ENCODE data around the gene PTGDR2.
"Not testable (repeated sequence)": the region's sequence is repeated elsewhere in the genome, so short reads cannot be mapped to it uniquely, and the experiment has no call there.

The PTGDR2 gene

DNA sequence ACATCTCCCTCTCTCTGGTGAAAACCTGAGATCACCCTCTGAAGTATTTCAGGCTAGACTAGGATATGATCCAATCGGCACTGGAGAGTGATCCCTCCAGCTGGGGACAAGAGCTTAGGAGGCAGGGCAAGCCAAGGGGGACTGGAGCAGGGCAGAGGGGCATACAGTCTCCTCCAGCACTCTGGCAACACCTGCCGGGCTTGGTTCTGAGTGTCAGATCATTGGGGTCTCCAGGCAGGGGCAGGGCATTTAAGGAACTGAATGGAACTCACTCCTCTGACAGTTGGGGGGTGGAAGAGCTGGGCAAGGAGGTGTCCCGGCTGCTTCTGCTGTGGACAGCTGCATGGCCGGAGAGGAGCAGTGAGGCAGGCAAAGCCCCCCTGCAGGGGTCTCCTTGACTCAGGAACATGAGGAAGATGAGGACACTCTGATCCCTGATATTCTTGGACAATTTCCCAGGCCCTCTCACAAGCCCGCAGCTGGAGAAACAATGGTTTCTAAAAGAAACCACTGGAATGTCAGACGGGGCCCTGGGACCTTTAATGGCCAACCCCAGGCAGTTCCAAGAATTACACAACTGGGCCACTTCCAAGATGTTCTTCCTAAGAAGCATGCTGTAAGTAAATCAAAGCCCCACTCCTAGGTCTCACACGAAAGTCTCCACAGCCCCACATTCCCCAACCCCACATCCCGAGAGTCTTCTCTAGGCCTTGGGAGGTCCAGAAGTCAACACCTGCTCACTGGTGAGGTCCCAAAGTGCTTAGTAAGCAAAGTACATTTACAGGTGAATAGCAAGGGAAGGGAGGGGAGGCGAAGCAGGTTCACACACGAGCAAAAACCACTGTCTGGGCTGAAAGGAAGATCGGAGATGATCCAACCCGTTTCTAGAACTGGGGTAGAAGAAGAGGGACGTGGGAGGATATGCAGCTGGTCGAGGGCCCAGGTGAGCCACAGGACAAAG is 15.0 kb downstream of the PTGDR2 start:
- peak; percentile 91 for DNase-seq

DNA sequence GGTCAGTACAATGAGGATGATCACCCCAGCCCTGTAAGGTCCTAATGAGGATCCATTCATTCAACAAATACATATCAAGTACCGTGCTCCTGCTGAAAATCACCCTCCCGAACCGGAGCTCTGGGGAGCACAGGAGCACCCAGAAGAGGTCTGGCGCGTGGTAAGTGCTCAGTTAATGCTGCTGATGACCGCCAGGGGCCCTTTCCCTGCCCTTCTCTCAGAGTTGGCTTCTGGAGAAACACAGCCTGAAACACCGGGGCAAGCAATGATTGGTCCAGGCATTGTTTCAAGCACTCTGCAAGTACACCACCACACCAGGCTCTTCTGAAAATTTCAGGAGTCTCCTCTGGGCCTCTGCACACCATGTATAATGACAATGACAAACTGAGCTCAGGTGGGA is 17.6 kb downstream of the PTGDR2 start:
- DNase-seq, result no peak

DNA sequence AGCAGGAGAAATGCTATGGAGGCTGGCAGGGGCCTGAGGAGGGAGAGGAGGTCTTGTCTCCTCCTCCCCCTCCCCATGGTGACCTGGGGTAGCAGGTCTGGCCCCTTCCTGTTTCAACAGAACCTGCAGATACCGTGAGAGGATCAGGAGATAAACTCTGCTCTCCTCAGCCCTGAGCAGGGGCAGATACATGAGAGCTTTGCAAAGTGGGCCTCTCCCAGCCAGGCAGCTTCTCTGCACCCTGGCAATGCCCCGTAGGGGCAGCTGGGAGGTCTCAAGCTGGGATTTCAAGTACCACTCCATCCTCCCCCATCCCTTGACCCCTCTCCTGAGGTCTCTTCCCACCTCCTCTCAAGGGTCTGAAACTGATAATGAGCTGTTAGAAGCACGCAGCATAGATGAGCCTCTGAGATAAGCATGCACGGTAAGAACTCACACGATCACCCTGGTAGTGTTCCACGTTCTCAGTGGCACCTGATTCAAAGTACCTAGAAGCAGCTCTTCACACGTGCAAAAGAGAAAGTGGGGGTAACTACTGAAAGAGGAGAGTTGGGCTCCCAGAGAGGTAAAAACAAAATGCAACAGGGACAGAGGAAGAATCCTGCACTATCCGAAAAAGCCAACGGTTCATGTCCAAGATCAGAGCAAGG is 18.8 kb downstream of the PTGDR2 start:
- no peak for DNase-seq

DNA sequence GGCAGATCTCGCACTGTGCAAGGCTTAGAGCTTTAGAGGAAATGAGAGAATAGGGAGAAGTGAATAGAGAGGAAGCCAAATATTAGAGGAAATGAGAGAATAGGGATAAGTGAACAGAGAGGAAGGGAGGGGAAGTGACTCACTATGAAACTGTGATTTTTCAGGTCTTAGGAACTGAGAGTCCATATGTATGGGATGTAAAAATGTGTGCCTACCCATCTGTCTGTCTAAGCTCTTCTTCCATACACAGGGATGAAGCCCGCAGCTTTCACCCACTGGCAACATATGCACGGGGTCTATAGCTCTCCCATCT is 20.3 kb downstream of the PTGDR2 start:
- DNase-seq, result no peak

DNA sequence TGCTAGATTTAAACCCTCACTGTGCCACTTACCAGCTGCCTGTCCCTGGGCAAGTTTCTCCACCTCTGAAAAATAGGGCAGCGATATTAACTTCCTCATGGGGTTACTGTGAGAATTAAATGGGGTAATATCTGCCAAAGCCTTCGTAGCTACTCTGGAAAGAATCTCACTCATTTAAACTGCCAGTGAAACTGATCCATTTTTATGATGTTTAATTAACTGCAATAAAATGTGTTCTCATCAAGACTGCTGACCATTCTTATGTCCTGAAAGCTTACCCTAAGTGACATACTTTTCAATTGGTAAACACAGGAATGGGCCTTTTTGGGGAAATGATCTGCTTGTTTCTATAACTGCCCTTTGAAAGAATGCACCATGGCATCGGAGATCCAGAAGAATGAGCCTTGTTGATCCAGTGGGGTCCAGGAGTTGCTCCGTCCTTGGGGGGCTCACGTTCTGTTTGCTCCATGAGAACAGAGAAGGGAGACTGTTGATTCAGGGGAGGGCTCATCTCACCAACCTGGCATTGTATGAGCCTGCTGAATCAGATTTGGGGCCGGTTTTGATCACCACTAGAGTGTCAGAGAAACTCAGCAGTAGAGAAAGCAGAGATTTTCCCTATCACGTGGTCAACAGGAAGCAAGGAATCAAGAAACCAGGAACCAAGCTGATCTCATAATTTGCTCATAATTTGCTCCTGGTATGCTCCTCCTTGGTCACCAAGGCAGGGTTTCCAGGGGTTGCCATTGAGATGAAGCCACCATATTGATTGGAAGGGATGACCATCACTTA is 20.8 kb downstream of the PTGDR2 start:
- no peak for DNase-seq

DNA sequence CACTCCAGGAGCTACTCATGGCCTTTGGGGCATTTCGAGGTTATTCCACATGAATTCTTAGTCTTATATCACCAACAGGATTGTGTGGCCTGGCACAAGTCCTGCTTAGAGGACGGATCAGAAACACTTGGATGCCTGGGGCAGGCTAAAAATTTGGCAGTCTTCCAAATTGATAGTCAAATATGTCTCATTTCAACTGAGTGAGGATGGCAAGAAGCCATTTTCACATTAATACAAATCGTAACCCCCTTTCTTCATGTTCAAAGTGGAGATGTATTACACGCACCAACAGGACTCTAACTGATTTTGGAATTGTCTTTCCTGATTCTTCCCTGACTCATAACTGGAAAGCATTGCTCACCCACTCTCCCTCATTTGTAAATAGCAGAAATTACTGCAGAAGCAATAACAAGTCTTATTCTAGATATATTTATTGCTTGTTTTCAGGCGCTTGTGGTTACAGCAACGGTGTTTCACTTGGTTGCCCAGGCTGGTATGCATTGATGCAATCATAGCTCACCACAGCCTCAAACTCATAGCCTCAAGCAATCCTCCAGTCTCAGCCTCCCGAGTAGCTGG is 24.2 kb downstream of the PTGDR2 start:
- DNase-seq, result peak; percentile 7

DNA sequence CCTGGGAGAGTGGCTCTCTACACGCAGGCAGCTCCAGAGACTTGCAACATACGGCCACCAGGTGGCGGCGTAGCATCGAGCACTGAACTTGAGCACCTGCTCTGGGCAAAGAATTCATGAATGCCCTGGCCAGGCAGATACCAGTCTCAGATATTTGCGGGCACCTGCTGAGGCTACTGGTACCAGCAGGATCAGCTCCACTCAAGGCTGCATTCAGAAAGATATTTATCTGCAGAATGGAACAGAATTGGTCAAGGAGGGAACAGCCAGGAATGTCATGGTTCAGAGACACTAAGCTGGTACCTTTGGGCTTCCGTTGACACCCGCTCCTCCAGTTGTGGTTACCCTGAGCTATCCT is 24.6 kb downstream of the PTGDR2 start:
- DNase-seq, result peak; percentile 62

DNA sequence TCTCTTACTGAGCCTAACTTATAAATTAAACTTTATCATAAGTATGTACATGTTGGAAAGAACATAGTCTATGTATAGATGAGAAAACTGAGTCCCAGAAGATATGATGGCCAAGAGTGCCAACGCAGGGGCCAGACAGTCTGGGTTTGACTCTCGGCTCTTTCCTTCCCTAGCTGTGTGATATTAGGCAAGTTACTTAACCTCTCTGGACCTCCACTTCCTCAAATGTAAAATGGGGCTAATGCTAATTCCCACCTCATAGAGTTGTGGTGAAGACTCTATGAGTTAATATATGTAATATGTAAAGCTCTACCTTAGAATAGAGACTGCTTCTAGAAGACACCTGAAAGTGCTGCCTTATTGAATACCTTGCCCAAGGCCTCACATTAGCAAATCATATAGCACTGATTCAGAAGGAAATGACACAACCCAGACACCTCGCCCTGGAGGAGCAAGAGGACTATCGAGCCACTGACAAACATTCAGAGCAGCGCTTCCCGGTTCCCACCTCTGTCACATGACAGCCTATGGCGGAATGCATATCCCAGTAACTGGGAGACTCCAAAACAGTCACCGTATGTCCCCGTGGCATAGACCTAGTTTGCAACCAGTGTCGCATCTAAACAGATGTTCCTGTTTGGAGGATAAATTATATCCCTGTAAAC is 25.1 kb downstream of the PTGDR2 start:
- DNase-seq, result no peak

DNA sequence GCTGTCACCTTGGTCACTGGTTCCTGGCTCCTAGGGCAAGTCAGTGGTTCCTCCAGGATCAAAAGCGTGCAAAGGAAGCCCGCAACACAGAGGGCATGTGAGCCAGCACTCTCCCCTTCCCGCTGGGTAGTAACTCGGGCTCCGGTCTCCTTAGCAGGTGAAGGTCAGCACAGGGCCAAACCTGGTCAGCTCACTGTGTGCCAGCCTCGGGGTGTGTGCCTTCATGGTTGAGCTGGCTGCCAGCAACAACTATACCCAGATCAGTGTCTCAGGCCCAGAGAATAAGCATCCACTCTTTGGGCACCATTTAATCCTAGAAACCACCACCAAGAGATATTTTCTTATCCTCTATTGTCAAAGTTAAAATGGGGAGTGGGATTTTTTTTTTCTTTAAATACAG is 30.0 kb downstream of the PTGDR2 start:
- no peak for DNase-seq

DNA sequence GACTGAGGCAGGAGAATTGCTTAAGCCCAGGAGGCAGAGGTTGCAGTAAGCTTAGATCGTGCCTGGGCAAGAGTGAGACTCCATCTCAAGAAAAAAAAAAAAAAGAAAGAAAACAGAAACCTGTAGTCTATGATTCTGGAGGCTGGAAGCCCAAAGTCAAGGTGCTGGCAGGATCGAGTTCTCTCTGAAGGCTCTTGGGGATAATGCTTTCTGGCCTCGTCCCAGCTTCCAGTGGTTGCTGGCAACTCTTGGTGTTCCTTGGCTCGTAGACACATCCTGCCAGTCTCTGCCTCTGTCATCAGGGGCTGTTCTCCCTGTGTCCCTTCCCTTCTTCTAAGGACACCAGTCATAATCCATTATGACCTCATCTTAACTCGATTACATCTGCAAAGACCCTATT is 30.6 kb downstream of the PTGDR2 start:
- no peak for DNase-seq

DNA sequence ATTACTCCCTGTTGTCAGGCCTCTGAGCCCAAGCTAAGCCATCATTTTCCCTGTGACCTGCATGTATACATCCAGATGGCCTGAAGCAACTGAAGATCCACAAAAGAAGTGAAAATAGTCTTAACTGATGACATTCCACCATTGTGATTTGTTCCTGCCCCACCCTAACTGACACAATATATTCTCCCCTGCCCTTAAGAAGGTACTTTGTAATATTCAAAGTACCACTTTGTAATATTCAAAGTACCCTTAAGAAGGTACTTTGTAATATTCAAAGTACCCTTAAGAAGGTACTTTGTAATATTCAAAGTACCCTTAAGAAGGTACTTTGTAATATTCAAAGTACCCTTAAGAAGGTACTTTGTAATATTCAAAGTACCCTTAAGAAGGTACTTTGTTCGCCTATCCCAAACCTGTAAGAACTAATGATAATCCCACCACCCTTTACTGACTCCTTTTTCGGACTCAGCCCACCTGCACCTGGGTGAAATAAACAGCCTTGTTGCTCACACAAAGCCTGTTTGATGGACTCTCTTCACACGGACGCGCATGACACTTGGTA is 31.9 kb downstream of the PTGDR2 start:
- not testable (repeated sequence) for DNase-seq

DNA sequence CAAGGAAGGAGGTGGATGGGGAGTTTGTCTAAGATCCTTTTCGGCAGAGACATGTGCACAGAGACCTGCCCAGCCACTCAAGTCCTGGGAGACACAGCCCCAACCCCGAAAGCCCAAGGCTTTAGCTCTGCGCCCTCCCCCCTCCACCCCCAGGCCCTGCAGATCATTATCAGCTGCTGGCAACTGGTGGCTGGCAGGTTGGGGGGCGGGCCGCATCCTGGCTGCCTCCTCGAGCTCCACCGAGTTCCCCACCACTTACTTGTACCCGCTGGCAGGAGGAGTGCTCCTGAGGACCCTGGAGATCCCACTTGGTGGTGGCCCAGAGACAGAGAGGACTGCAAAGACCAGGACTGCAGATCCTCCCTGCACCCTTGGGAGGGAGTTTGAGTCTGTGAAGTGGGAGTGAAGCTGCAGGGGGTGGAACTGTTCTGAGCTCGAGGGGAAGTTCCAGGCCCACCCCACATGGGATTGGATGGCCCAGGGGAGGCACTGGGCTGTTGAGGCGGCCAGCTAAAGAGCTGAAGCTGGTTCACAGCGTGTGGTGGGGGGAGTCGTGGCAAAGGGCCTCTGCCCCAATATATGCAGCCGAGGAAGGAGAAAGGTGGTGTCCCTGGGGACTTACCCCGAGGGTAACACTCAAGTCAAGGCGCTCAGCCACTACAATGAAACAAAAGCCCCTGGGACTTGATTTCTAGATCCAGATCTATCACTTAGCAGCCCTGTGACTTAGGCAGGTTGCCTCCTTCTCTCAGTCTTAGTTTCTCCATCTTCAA is 33.7 kb downstream of the PTGDR2 start:
- DNase-seq, result no peak

DNA sequence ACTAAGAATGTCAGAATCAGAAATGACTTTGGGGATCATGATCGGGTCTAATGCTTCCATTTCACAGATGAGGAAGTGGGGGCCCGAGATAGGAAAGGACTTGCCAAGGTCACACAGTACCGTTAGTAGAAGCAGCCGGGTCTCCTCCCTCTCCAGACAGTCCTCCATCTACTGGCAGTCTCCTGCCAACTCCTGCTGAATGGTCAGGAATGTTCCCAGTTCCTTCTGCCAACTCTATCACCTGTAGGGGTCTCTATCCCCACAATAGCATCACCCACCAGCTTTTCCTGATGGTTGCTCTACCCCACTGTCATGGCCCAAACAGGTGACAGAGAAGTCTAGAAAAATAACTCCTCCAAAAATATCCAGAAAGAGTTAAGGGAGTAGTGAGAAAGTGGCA is 37.7 kb downstream of the PTGDR2 start:
- no peak for DNase-seq

DNA sequence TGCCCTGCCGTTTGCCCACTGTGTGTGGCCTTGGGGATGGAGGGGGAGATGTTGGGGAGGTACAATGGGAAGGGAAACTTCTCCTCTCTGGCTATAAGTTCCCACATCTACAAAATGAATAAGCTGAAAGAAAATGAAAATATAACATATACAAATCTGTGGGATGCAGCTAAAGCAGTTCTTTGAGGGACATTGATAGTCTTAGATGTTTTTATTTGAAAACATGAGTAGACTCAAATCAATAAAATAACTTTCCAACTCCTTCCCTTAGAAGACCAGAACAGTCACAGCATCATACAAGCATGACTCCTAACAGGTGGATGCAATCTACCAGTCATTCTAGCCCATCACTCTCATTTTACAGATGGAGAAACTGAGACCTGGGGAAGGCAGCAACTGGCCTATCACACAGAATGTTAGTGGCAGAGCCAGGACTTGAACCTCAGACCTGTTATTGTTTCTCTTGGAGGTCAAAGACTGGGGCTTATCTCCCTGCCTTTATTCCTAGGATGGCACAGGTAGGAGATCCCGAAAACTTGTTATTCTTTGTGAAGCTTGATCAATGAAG is 39.1 kb downstream of the PTGDR2 start:
- no peak for DNase-seq

DNA sequence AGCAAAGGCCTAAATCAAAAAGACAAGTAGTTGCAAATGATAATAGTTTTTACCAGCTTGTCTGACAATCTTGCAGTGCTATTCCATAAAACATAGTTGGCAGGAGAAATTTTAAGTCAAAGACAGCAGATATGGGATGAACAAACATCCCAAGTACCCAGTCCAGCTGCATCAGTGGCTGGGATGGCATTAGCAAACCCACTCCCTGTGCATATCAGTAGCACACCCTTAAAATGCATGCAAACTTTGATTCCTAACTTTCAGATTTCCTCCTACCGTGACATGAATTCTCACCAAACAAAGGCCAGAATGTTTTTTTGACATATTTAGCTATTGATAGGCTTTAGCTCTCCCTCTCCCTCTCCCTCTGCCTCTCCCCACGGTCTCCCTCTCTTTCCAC is 41.6 kb downstream of the PTGDR2 start:
- no peak for DNase-seq

DNA sequence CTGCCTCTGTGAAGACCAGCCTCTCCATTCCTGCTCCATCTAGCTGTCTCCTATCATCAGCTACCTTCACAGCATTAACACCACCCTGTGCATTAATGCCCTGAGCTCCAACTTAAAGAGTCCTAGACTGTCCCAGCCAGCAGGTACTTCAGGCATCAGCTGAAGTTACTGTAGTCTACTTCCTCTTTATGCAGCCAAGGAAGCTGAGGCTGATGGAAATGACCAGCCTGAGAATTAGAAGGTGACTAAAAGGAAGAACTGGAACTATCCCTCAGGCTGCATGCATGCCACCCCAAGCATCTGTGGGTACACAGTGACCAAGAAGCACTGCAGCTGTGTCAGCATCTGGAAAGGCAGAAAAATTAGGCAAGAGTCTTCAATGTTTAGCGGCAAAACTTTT is 42.4 kb downstream of the PTGDR2 start:
- DNase-seq, result no peak

DNA sequence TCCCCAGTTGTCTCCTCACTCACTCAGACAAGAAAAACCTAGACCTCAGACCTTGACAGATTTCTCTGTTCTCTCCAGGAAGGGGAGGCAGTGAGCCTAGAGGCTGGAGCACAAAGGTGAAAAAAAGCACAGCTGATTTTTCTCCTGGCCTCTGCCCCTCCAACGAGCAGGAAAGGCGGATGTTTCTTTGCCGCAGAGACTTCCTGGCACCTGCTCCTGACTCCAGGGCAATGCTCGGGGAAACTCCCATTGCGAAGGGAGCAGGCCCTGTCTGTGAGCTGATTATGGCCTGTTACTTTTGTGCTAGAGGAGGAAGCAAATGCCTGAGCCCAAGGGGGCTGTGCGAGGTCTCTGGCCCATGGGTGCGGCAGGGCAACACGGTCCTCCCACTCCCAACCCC is 45.2 kb downstream of the PTGDR2 start:
- no peak for DNase-seq

DNA sequence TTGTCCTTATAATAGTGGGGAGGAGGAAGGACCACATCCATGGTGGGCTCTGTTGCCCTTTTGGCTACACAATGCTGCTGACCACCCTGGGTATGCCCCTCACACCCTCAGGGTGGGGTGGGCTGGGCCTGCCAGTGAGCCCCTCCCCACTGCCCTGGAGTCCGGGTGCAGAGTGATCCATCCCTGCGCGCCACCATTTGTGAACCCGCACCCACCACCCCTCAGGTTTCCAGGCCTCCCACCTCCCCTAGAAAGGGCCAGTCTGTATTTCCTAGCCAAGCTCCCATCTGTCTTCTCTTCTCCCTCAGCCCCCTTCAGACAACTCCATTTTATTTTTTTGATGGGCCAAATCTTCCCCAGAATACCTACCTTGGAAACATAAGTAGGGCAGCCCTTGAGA is 45.6 kb downstream of the PTGDR2 start:
- no peak for DNase-seq

DNA sequence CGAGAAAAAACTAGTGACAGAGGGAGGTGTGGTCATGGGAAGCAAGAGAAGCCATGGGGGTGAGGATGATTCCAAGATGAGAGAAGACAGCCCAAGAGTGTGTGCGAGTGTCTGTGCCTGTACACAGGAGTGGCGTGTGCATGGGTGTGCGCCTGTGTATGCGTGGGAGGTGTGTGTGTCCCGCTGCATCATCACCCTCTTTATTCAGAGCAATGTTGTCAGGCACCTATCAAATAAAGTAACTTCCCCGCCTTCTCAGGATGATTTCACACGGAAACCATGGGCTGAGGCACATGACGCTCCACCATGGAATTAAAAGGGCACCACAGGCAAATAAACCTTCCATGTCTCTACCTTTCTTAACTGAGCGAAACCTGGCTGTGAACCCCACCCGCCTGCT is 46.1 kb downstream of the PTGDR2 start:
- DNase-seq, result no peak

DNA sequence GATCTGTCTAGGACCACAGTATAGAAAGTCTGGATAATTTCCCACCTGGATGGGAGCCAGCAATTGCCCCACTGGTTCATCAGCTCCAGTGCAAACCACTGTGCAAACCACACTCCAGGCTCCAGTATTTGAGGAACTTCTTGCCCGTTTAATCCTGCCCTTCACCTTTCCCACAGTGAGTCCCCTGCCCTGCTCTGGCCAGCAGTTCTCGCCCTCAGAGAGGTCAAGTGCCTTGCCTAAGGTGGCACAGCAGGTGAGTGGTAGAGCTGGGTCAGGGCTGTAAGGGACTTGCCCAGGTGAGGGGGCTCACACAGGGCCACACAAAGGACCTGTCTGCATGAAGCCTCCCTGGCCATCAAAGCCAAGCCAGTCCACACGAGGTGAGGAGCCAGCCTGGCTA is 46.5 kb downstream of the PTGDR2 start:
- DNase-seq, result no peak

DNA sequence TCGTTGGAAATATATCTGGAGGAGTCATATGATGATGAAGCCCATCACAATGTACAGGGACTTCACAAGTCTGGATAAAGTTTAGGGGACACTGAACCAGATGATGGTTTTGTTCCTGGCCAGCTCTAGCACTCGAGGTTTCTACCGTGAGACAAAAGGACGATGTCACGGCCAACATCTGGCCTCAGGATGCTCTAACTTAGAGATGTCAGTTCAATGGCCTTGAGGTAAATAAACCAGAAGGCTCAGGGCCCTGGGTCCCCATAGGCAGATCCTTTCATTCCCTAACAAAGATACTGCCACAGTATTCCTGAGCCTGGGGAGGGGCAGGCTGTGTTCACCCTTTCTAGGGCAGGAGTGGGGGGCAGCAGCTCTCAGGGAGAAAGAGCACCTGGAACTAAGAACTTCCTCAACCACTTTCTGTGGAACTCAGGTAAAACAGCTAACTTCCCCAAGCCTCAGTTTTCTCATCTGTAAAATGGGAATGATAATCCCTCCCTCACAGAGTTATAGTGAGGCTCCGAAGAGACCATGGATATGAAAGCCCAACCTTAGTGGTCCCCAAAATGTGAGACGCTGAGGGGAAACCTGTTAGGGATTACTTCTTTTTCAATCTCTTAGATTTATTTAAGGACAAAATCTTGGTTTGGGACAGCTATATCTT is 52.3 kb downstream of the PTGDR2 start:
- DNase-seq, result no peak
